Measurements from ENCODE around the gene KRTAP10-8.

KRTAP10-8 gene

GRCh38 chr21:44618504-44618903 lies 6.6 kb downstream of the KRTAP10-8 start (continued):
- TF ChIP-seq RARB (CRISPR knock-in tag; IDR thresholded peaks at IDR 0.05) (no peak), ISL1 (CRISPR knock-in tag; IDR thresholded peaks at IDR 0.05) (no peak), ZFP3 (CRISPR knock-in tag; IDR thresholded peaks at IDR 0.05) (no peak)

- no peak for TF ChIP-seq PATZ1 (CRISPR knock-in tag; IDR thresholded peaks at IDR 0.05; ENCODE audit: borderline replicate concordance)
- no peak for TF ChIP-seq ESRRG (CRISPR knock-in tag; IDR thresholded peaks at IDR 0.05)
- TF ChIP-seq CREB5 (CRISPR knock-in tag; IDR thresholded peaks at IDR 0.05; ENCODE audit: low read depth), result no peak
- TF ChIP-seq BACH2 (CRISPR knock-in tag; IDR thresholded peaks at IDR 0.05; ENCODE audit: borderline replicate concordance), result no peak
- no peak for TF ChIP-seq GLIS3 (CRISPR knock-in tag; IDR thresholded peaks at IDR 0.05)
- no peak for TF ChIP-seq RARB (CRISPR knock-in tag; IDR thresholded peaks at IDR 0.05)
- TF ChIP-seq TCF4 (CRISPR knock-in tag; IDR thresholded peaks at IDR 0.05; ENCODE audit: borderline replicate concordance), result no peak
- TF ChIP-seq ZNF70 (CRISPR knock-in tag; IDR thresholded peaks at IDR 0.05), result no peak
- TF ChIP-seq OSR1 (CRISPR knock-in tag; IDR thresholded peaks at IDR 0.05), result no peak
- no peak for TF ChIP-seq ISL1 (CRISPR knock-in tag; IDR thresholded peaks at IDR 0.05)
- no peak for TF ChIP-seq POU6F1 (CRISPR knock-in tag; IDR thresholded peaks at IDR 0.05; ENCODE audit: borderline replicate concordance, low read depth)
- TF ChIP-seq TOX (CRISPR knock-in tag; IDR thresholded peaks at IDR 0.05; ENCODE audit: borderline replicate concordance), result no peak
- ATAC-seq, result no peak
Observed at GRCh38 chr21:44618909-44619308, 7.0 kb downstream of the KRTAP10-8 start.

GRCh38 chr21:44619886-44620285 lies 8.0 kb downstream of the KRTAP10-8 start:
- ATAC-seq, result no peak
- TF ChIP-seq BACH2 (CRISPR knock-in tag; IDR thresholded peaks at IDR 0.05; ENCODE audit: borderline replicate concordance) (no peak), PATZ1 (CRISPR knock-in tag; IDR thresholded peaks at IDR 0.05; ENCODE audit: borderline replicate concordance) (no peak), CSRNP3 (CRISPR knock-in tag; IDR thresholded peaks at IDR 0.05) (no peak), OSR1 (CRISPR knock-in tag; IDR thresholded peaks at IDR 0.05) (no peak), CREB5 (CRISPR knock-in tag; IDR thresholded peaks at IDR 0.05; ENCODE audit: low read depth) (no peak), GLIS3 (CRISPR knock-in tag; IDR thresholded peaks at IDR 0.05) (no peak), TOX (CRISPR knock-in tag; IDR thresholded peaks at IDR 0.05; ENCODE audit: borderline replicate concordance) (no peak), ZNF70 (CRISPR knock-in tag; IDR thresholded peaks at IDR 0.05) (no peak), SNAI2 (CRISPR knock-in tag; IDR thresholded peaks at IDR 0.05) (no peak), ZC3H10 (CRISPR knock-in tag; IDR thresholded peaks at IDR 0.05) (no peak), ESRRG (CRISPR knock-in tag; IDR thresholded peaks at IDR 0.05) (no peak)

GRCh38 chr21:44623575-44623974 lies 11.7 kb downstream of the KRTAP10-8 start:
- ATAC-seq, result no peak
- TF ChIP-seq ZFP3 (CRISPR knock-in tag; IDR thresholded peaks at IDR 0.05), result no peak
- TF ChIP-seq SNAI2 (CRISPR knock-in tag; IDR thresholded peaks at IDR 0.05), result no peak
- TF ChIP-seq ZNF8 (CRISPR knock-in tag; IDR thresholded peaks at IDR 0.05), result no peak
- TF ChIP-seq PATZ1 (CRISPR knock-in tag; IDR thresholded peaks at IDR 0.05; ENCODE audit: borderline replicate concordance), result no peak
- TF ChIP-seq TOX (CRISPR knock-in tag; IDR thresholded peaks at IDR 0.05; ENCODE audit: borderline replicate concordance), result no peak
- no peak for TF ChIP-seq ESRRG (CRISPR knock-in tag; IDR thresholded peaks at IDR 0.05)
- TF ChIP-seq CREB5 (CRISPR knock-in tag; IDR thresholded peaks at IDR 0.05; ENCODE audit: low read depth), result no peak
- no peak for TF ChIP-seq ZC3H10 (CRISPR knock-in tag; IDR thresholded peaks at IDR 0.05)
- no peak for TF ChIP-seq ZNF70 (CRISPR knock-in tag; IDR thresholded peaks at IDR 0.05)
- TF ChIP-seq ISL1 (CRISPR knock-in tag; IDR thresholded peaks at IDR 0.05), result no peak

Data from SK-N-SH treated with all-trans-retinoic acid at 6 μM for 48 hours (cell line).